Esophagus squamous epithelium (tissue), 5 donors: Measurements from ENCODE around the gene KLC1. TPM values are rescaled to one million over a fixed set of nuclear protein-coding genes. Genes with fewer than 3 reads are reported as not detected.

ENCODE experiments used
- DNase-seq: peaks from one replicate; lab custom pipeline; 2025; lab: John Stamatoyannopoulos, UW
- H3K27ac ChIP-seq, 4 donors: fragments of 200-600 bp; sonication (generic); one replicate each; pipeline ENCODE4 v1.5.1; 2016 to 2019; ENCODE audit warnings: mild to moderate bottlenecking in 1 of 4
- H3K27me3 ChIP-seq, 4 donors: fragments of 200-600 bp; sonication (generic); 1 replicate in 3 of 4; 2 replicates in 1 of 4; pipeline versions ENCODE4 v1.5.1 to v1.6.0; 2017 to 2021; ENCODE audit warnings: antibody characterized with exemption in 1 of 4
- H3K36me3 ChIP-seq, 3 donors: fragments of 200-600 bp; sonication (generic); one replicate each; pipeline ENCODE4 v1.5.1; 2016 to 2019
- H3K4me1 ChIP-seq, 3 donors: fragments of 200-600 bp; sonication (generic); one replicate each; pipeline ENCODE4 v1.5.1; 2017 to 2019
- H3K4me3 ChIP-seq, 4 donors: fragments of 200-600 bp; sonication (generic); 1 replicate in 3 of 4; 2 replicates in 1 of 4; pipeline ENCODE4 v1.5.1; 2016 to 2019; ENCODE audit warnings: mild to moderate bottlenecking in 2 of 4, moderate library complexity in 1 of 4
- H3K9me3 ChIP-seq, 3 donors: fragments of 200-600 bp; sonication (generic); one replicate each; pipeline ENCODE4 v1.5.1; 2016 to 2019
- POLR2A ChIP-seq, 4 donors: fragments of 450-650 bp; IDR thresholded peaks; one replicate each; pipeline ENCODE4 v1.6.1; 2017; ENCODE audit warnings: antibody characterized with exemption in 4 of 4, mild to moderate bottlenecking in 4 of 4, moderate library complexity in 3 of 4
- WGBS, 2 donors: methylation state at CpG; one replicate each; pipeline ENCODE4 v1.1.5; 2018; 5-methylcytosine and 5-hydroxymethylcytosine counted together
- intact Hi-C: fragments of 100-400 bp; cut with DNase I; formaldehyde crosslinking; loops from one replicate; pipeline ENCODE4 v1.15.0; 2022
- total RNA-seq, 4 donors: library from RNA; depleted of rRNA; stranded (reverse); fragments of >200 nt; gene quantifications; one replicate each; pipeline ENCODE4 v1.1.0, GENCODE V29; 2016
- TF ChIP-seq, protein P1 (sequence below), 6 experiments: fragments of 450-650 bp in 4 of 6; fragments of 200-600 bp in 2 of 6; sonication (generic) in 2 of 6; IDR thresholded peaks; one replicate each; pipeline ENCODE4 v1.5.1; 2016 to 2019; ENCODE audit warnings: antibody characterized with exemption in 6 of 6, mild to moderate bottlenecking in 4 of 6, moderate library complexity in 4 of 6
- donor health status: DM: yes; HTN: yes; CAD: no.

The KLC1 gene
- total RNA-seq, 4 donors from 2014 or later = 101 to 285 (median 194) TPM

GRCh38 chr14:103634156-103634555, 5.1 kb downstream of the KLC1 start:
- DNase-seq = no peak
- H3K4me1 ChIP-seq = peaks cover 7 to 88% (median 50%) of the 10 kb centered on the region in 3 donors
- H3K9me3 ChIP-seq = no peaks in the 10 kb centered on the region
- no peak overlapping the region for H3K4me3 ChIP-seq
- peak overlapping the region in 3 of 4 donors; percentile 16 to 64 (median 19) for H3K27ac ChIP-seq
- peaks cover 0 to 65% (median 0%) of the 10 kb centered on the region in 3 donors for H3K36me3 ChIP-seq
- WGBS, 2 donors = 67 to 78% methylated on average over 4 of the region's 4 CpGs
- intact Hi-C loops = no loop called here
- no peaks in the 10 kb centered on the region for H3K27me3 ChIP-seq
- TF ChIP-seq POLR2A (IDR thresholded peaks at IDR 0.05) = no peak
- TF ChIP-seq, protein P1, sequence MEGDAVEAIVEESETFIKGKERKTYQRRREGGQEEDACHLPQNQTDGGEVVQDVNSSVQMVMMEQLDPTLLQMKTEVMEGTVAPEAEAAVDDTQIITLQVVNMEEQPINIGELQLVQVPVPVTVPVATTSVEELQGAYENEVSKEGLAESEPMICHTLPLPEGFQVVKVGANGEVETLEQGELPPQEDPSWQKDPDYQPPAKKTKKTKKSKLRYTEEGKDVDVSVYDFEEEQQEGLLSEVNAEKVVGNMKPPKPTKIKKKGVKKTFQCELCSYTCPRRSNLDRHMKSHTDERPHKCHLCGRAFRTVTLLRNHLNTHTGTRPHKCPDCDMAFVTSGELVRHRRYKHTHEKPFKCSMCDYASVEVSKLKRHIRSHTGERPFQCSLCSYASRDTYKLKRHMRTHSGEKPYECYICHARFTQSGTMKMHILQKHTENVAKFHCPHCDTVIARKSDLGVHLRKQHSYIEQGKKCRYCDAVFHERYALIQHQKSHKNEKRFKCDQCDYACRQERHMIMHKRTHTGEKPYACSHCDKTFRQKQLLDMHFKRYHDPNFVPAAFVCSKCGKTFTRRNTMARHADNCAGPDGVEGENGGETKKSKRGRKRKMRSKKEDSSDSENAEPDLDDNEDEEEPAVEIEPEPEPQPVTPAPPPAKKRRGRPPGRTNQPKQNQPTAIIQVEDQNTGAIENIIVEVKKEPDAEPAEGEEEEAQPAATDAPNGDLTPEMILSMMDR (IDR thresholded peaks at IDR 0.05) = no peak

DNA sequence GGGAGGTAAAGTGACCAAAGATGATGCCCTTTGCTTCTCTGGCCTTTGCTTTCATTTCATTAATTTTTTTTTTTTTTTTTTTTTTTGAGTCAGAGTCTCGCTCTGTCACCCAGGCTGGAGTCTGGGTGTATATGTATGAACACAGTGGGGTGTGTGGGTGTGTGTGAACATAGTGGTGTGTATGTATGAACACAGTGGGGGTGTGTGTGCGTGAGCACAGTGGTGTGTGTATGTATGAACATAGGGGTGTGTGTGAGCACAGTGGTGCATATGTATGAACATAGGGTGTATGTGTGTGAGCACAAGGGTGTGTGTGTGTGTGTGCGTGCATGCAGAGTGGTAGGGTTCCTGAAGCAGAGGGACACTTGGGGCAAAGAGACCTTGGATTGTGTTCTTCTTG, 9.6 kb downstream of the KLC1 start:
- no peaks in the 10 kb centered on the region for H3K27me3 ChIP-seq
- H3K9me3 ChIP-seq = no peaks in the 10 kb centered on the region
- no peak for TF ChIP-seq POLR2A (IDR thresholded peaks at IDR 0.05)
- TF ChIP-seq, protein P1 (IDR thresholded peaks at IDR 0.05) = no peak
- WGBS, 2 donors = 89 to 100% methylated on average over 2 to 3 of the region's 3 CpGs
- intact Hi-C loops = no loop called here
- H3K27ac ChIP-seq = no peak overlapping the region
- DNase-seq = no peak
- peaks cover 0 to 67% (median 0%) of the 10 kb centered on the region in 3 donors for H3K36me3 ChIP-seq
- no peak overlapping the region for H3K4me3 ChIP-seq
- peaks cover 0 to 93% (median 26%) of the 10 kb centered on the region in 3 donors for H3K4me1 ChIP-seq

GRCh38 chr14:103641161-103641560, 12.2 kb downstream of the KLC1 start:
- Histone ChIP-seq H3K27me3 (no peaks in the 10 kb centered on the region), H3K27ac (no peak overlapping the region), H3K4me1 (peaks cover 0 to 85% (median 16%) of the 10 kb centered on the region in 3 donors), H3K9me3 (no peaks in the 10 kb centered on the region), H3K36me3 (peaks cover 0 to 57% (median 0%) of the 10 kb centered on the region in 3 donors), H3K4me3 (no peak overlapping the region)
- 60 to 72% methylated on average over 4 of the region's 4 CpGs for WGBS, 2 donors
- TF ChIP-seq POLR2A (IDR thresholded peaks at IDR 0.05) = no peak
- TF ChIP-seq, protein P1 (IDR thresholded peaks at IDR 0.05) = no peak
- no peak for DNase-seq
- intact Hi-C loops = no loop called here

DNA sequence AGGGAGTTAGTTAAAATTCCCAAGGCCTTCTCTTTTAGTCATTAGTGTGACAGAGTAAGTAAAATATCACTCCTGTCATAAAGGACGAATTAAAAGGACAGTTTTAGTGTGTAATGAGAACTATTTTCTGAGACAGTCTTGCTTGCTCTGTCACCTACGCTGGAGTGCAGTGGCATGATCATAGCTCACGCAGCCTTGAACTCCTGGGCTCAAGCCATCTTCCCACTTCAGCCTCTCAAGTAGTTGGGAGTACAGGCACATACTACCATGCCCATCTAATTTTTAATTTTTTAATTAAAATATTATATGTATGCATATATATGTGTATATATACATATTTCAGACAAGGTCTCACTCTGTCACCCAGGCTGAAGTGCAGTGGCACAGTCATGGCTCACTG, 17.2 kb downstream of the KLC1 start:
- intact Hi-C loops = no loop called here
- H3K4me3 ChIP-seq = no peak overlapping the region
- no peak for DNase-seq
- no peaks in the 10 kb centered on the region for H3K9me3 ChIP-seq
- H3K27me3 ChIP-seq = no peaks in the 10 kb centered on the region
- peaks cover 0 to 63% (median 10%) of the 10 kb centered on the region in 3 donors for H3K4me1 ChIP-seq
- TF ChIP-seq, protein P1 (IDR thresholded peaks at IDR 0.05) = no peak
- no peak for TF ChIP-seq POLR2A (IDR thresholded peaks at IDR 0.05)
- 81 to 83% methylated on average over 3 of the region's 3 CpGs for WGBS, 2 donors
- peaks cover 0 to 35% (median 3%) of the 10 kb centered on the region in 3 donors for H3K36me3 ChIP-seq
- no peak overlapping the region for H3K27ac ChIP-seq

DNA sequence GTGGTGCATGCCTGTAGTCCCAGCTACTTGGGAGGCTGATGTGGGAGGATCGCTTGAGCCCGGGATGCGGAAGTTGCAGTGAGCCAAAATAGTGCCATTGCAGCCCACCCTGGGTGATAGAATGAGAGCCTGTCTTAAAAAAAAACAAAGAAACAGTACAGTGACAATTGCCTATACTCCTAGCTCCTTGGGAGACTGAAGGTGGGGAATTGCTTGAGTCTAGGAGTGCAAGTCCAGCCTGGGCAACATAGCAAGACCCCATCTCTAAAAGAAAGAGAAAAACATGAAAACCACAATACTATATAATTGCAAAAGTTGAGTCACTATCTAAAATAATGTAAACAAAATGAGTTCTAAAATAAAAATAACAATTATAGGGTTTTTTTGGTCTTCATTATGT, 20.0 kb downstream of the KLC1 start:
- no peaks in the 10 kb centered on the region for H3K27me3 ChIP-seq
- no peaks in the 10 kb centered on the region for H3K9me3 ChIP-seq
- peaks cover 0 to 35% (median 3%) of the 10 kb centered on the region in 3 donors for H3K36me3 ChIP-seq
- H3K27ac ChIP-seq = no peak overlapping the region
- WGBS, 2 donors = 81 to 96% methylated on average over 3 of the region's 3 CpGs
- peaks cover 0 to 67% (median 26%) of the 10 kb centered on the region in 3 donors for H3K4me1 ChIP-seq
- intact Hi-C loops = no loop called here
- DNase-seq = no peak
- H3K4me3 ChIP-seq = no peak overlapping the region
- TF ChIP-seq, protein P1 (IDR thresholded peaks at IDR 0.05) = no peak
- TF ChIP-seq POLR2A (IDR thresholded peaks at IDR 0.05) = no peak
